ENCODE measurements around the gene FIBIN. TPM values are rescaled to one million over a fixed set of nuclear protein-coding genes. Genes with fewer than 3 reads are reported as not detected.

FIBIN gene
- total and polyA plus RNA-seq, 4 donors = 1.6 to 3.7 (median 2.2) TPM

GRCh38 chr11:27025312-27025955, 31.5 kb downstream of the FIBIN start:
- peak overlapping the region in 1 of 3 donors; percentile 10 for H3K4me3 ChIP-seq (ENCODE audit: low read depth in 1 of 3, low read length in 3 of 3)
- H3K27ac ChIP-seq (ENCODE audit: low read depth in 1 of 2, low read length in 2 of 2) = peak overlapping the region in 1 of 2 donors; percentile 25
- no peaks in the 10 kb centered on the region for H3K27me3 ChIP-seq (ENCODE audit: control insufficient read depth in 4 of 4, insufficient read depth in 4 of 4, low read length in 3 of 4)
- no peak overlapping the region for H3K9ac ChIP-seq (ENCODE audit: low read depth in 1 of 2, low read length in 2 of 2)
- DNase-seq (ENCODE audit: low spot score) = no peak
- H3K4me1 ChIP-seq (ENCODE audit: control insufficient read depth in 4 of 4, insufficient read depth in 4 of 4, low read length in 3 of 4) = peaks cover 4 to 18% (median 16%) of the 10 kb centered on the region in 4 donors
- 30% methylated on average over 6 of the region's 6 CpGs for WGBS
- no peaks in the 10 kb centered on the region for H3K36me3 ChIP-seq (ENCODE audit: control insufficient read depth in 4 of 4, insufficient read depth in 3 of 4, low read depth in 1 of 4, low read length in 3 of 4)
- TF ChIP-seq REST (IDR thresholded peaks at IDR 0.05) (peak; percentile 12), RXRA (IDR thresholded peaks at IDR 0.05) (peak; percentile 20 to 33), SP1 (IDR thresholded peaks at IDR 0.05) (peak; percentile 73), YY1 (IDR thresholded peaks at IDR 0.05) (no peak), FOXA2 (IDR thresholded peaks at IDR 0.05) (peak; percentile 72), NR2F2 (IDR thresholded peaks at IDR 0.05) (no peak), FOXA1 (IDR thresholded peaks at IDR 0.05) (no peak), HNF4A (conservative IDR thresholded peaks at IDR 0.05) (peak; percentile 76 to 83), RAD21 (IDR thresholded peaks at IDR 0.05) (peak in 1 of 2 donors; percentile 7), TAF1 (conservative IDR thresholded peaks at IDR 0.05) (no peak), JUND (IDR thresholded peaks at IDR 0.05) (peak; percentile 42 to 62), HNF4G (IDR thresholded peaks at IDR 0.05) (peak; percentile 56), EGR1 (IDR thresholded peaks at IDR 0.05; ENCODE audit: low read depth in 2 of 2) (no peak), CTCF (IDR thresholded peaks at IDR 0.05; ENCODE audit: low read depth, low read length, missing input control) (no peak), GABPA (IDR thresholded peaks at IDR 0.05 in 1 of 2, conservative IDR thresholded peaks at IDR 0.05 in 1 of 2) (no peak)
- TF ChIP-seq, protein P1, sequence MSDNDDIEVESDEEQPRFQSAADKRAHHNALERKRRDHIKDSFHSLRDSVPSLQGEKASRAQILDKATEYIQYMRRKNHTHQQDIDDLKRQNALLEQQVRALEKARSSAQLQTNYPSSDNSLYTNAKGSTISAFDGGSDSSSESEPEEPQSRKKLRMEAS (IDR thresholded peaks at IDR 0.05) = no peak
- TF ChIP-seq, protein P2, sequence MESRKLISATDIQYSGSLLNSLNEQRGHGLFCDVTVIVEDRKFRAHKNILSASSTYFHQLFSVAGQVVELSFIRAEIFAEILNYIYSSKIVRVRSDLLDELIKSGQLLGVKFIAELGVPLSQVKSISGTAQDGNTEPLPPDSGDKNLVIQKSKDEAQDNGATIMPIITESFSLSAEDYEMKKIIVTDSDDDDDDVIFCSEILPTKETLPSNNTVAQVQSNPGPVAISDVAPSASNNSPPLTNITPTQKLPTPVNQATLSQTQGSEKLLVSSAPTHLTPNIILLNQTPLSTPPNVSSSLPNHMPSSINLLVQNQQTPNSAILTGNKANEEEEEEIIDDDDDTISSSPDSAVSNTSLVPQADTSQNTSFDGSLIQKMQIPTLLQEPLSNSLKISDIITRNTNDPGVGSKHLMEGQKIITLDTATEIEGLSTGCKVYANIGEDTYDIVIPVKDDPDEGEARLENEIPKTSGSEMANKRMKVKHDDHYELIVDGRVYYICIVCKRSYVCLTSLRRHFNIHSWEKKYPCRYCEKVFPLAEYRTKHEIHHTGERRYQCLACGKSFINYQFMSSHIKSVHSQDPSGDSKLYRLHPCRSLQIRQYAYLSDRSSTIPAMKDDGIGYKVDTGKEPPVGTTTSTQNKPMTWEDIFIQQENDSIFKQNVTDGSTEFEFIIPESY (IDR thresholded peaks at IDR 0.05) = no peak
- TF ChIP-seq, protein P3, sequence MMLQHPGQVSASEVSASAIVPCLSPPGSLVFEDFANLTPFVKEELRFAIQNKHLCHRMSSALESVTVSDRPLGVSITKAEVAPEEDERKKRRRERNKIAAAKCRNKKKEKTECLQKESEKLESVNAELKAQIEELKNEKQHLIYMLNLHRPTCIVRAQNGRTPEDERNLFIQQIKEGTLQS (IDR thresholded peaks at IDR 0.05) = peak; percentile 81
- H3K9me3 ChIP-seq (ENCODE audit: control insufficient read depth in 4 of 4, low read length in 3 of 4) = no peaks in the 10 kb centered on the region

Measured in liver (tissue), 9 donors.